HG03442 (cell line): ENCODE data around the gene DDX51.
"Not testable (repeated sequence)": the region's sequence is repeated elsewhere in the genome, so short reads cannot be mapped to it uniquely, and the experiment has no call there.

Experiments
- ATAC-seq: cut with Tn5 transposase; IDR thresholded peaks from one replicate; pipeline ENCODE4 v1.9.1; 2021; ENCODE audit warnings: mild to moderate bottlenecking, moderate library complexity; ENCODE audit not compliant: unreplicated experiment

DDX51 gene

GRCh38 chr12:132154941-132155770, 11.0 kb upstream of the DDX51 start:
- no peak for ATAC-seq

GRCh38 chr12:132154341-132154761, 10.2 kb upstream of the DDX51 start:
- peak; percentile 19 for ATAC-seq

GRCh38 chr12:132153501-132154340, 9.6 kb upstream of the DDX51 start:
- peak; percentile 74 for ATAC-seq

GRCh38 chr12:132152953-132153352, 8.8 kb upstream of the DDX51 start:
- ATAC-seq = no peak

GRCh38 chr12:132152411-132152821, 8.3 kb upstream of the DDX51 start:
- no peak for ATAC-seq

- no peak for ATAC-seq
Observed at GRCh38 chr12:132151766-132152410, 7.8 kb upstream of the DDX51 start.

GRCh38 chr12:132151145-132151765, 7.1 kb upstream of the DDX51 start:
- no peak for ATAC-seq

GRCh38 chr12:132150780-132151144, 6.6 kb upstream of the DDX51 start:
- ATAC-seq = no peak

- not testable (repeated sequence) for ATAC-seq
Observed at GRCh38 chr12:132149526-132149925, 5.4 kb upstream of the DDX51 start.

- no peak for ATAC-seq
Observed at GRCh38 chr12:132148368-132149045, 4.4 kb upstream of the DDX51 start.

GRCh38 chr12:132147423-132148367, 3.6 kb upstream of the DDX51 start:
- ATAC-seq = no peak

- no peak for ATAC-seq
Observed at GRCh38 chr12:132146772-132147422, 2.8 kb upstream of the DDX51 start.

- no peak for ATAC-seq
Observed at GRCh38 chr12:132146098-132146497, 2.0 kb upstream of the DDX51 start.

GRCh38 chr12:132145334-132145733, 1.2 kb upstream of the DDX51 start:
- ATAC-seq = no peak

- ATAC-seq = no peak
Observed at GRCh38 chr12:132144810-132145168, 670 bp upstream of the DDX51 start.

GRCh38 chr12:132143336-132144071, 615 bp downstream of the DDX51 start:
- peak; percentile 40 for ATAC-seq

GRCh38 chr12:132142679-132143335, 1.3 kb downstream of the DDX51 start:
- ATAC-seq = no peak
